ENCODE measurements around the gene CLDN10. TPM values are rescaled to one million over a fixed set of nuclear protein-coding genes. Genes with fewer than 3 reads are reported as not detected.

The CLDN10 gene
- total and polyA plus RNA-seq, 2 donors (not counting 3 experiments of a cell fraction or from before 2014, with no cell fraction given) = 0.49 to 0.69 TPM

DNA sequence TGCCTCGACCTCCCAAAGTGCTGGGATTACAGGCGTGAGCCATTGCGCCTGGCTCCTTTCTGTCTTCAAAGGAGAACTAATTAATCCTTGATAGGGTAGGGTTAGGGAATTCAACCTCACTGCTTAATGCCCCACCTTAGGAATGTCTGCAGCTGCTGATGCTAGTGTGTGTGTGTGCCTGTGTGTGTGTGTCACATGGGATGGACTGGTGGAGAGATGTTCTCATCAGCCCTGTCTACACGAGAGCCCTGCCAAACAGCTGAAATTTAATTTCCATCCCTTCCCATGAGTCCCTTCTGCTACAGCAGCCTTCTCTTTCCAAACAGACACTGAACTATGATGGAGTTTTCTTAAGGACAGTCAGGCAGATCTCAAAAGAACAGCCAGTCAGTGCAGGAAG, 46.5 kb upstream of the CLDN10 start:
- intact Hi-C loops (cut with micrococcal nuclease) = no loop called here
- Histone ChIP-seq H3K4me1 (ENCODE audit: control insufficient read depth, extremely low read depth, insufficient read depth, low read length) (peaks cover 6% of the 10 kb centered on the region), H3K36me3 (ENCODE audit: control insufficient read depth in 2 of 2, extremely low read depth in 1 of 2, insufficient read depth in 2 of 2, low read length in 2 of 2) (no peaks in the 10 kb centered on the region), H3K4me2 (ENCODE audit: insufficient read depth, low read length) (no peak overlapping the region), H4K20me1 (replicated peaks; ENCODE audit: control insufficient read depth, extremely low read depth, insufficient read depth, low read length) (no peaks in the 10 kb centered on the region), H2AFZ (ENCODE audit: low read depth, low read length) (no peak overlapping the region), H3K27ac (ENCODE audit: insufficient read depth, low read depth, low read length) (no peak overlapping the region), H3K79me2 (ENCODE audit: control insufficient read depth, insufficient read depth, low read length) (no peaks in the 10 kb centered on the region), H3K9me1 (replicated peaks; ENCODE audit: control insufficient read depth, extremely low read depth, insufficient read depth, low read length) (no peaks in the 10 kb centered on the region), H3K9me3 (replicated peaks; ENCODE audit: control insufficient read depth, insufficient read depth, low read length) (no peaks in the 10 kb centered on the region), H3K27me3 (ENCODE audit: control insufficient read depth in 2 of 2, insufficient read depth in 2 of 2, low read length in 2 of 2) (peaks cover 0 to 7% of the 10 kb centered on the region in 2 experiments), H3K4me3 (replicated peaks in 1 of 3; ENCODE audit: insufficient read depth in 1 of 3, low read depth in 1 of 3, low read length in 3 of 3) (no peak overlapping the region), H3K9ac (replicated peaks; ENCODE audit: extremely low read depth, insufficient read depth, low read length) (no peak overlapping the region)
- ChIA-PET POLR2A (no interaction called here), CTCF (interaction anchor here (1.1 to 1.8 kb wide), 2 partner anchors 10 to 31 kb away, joined by 4 read pairs; no protein-coding TSS in a partner anchor)
- no TSS peak for BruUV-seq (replicated peaks)
- dilution Hi-C loops (cut with MboI; ENCODE audit: extremely low pct_ligation_motif_present, low sequenced_read_pairs) = no loop called here
- FAIRE-seq = no peak
- no peak for DNase-seq (ENCODE audit: low read depth, low spot score)
- no peak for TF ChIP-seq MAX (IDR thresholded peaks at IDR 0.05; ENCODE audit: insufficient read depth, insufficient read length)
- TF ChIP-seq JUN (IDR thresholded peaks at IDR 0.05; ENCODE audit: borderline replicate concordance, insufficient read depth, insufficient read length, low read depth) = no peak
- TF ChIP-seq FOS (IDR thresholded peaks at IDR 0.05; ENCODE audit: borderline replicate concordance, insufficient read depth, low read length) = no peak
- no peak for TF ChIP-seq POLR2AphosphoS5 (IDR thresholded peaks at IDR 0.05; ENCODE audit: insufficient read depth, low read depth, low read length)
- TF ChIP-seq EZH2 (IDR thresholded peaks at IDR 0.05; ENCODE audit: borderline replicate concordance, low read depth, low read length, severe bottlenecking) = no peak
- TF ChIP-seq POLR2A (IDR thresholded peaks at IDR 0.05; ENCODE audit: low read depth, low read length) = no peak
- TF ChIP-seq MYC (IDR thresholded peaks at IDR 0.05; ENCODE audit: low read depth, low read length) = no peak

DNA sequence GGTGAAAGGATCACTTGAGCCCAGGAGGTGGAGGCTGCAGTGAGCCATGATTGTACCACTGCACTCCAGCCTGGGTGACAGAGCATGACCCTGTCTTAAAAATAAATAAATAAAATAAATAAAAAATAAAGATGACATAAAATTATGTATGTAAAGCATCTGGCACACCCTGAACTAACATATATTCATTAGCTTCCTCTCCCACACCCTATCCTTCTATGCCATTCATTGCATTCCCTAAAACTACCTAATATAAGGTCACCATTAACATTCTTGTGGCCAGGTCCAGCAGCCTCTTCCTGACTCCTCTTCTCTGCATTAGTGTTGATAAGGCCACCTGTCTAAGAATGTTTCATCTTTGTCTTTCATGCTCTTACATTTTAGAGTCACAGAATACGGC, 44.5 kb upstream of the CLDN10 start:
- POLR2A ChIA-PET = no interaction called here
- TF ChIP-seq GATA2 (IDR thresholded peaks at IDR 0.05; ENCODE audit: insufficient read depth, insufficient read length, low read depth, low read length) (no peak), POLR2A (IDR thresholded peaks at IDR 0.05; ENCODE audit: low read depth, low read length) (no peak)
- no peaks in the 10 kb centered on the region for H3K9me1 ChIP-seq (replicated peaks; ENCODE audit: control insufficient read depth, extremely low read depth, insufficient read depth, low read length)
- peaks cover 6% of the 10 kb centered on the region for H3K4me1 ChIP-seq (ENCODE audit: control insufficient read depth, extremely low read depth, insufficient read depth, low read length)
- no peak overlapping the region for H3K9ac ChIP-seq (replicated peaks; ENCODE audit: extremely low read depth, insufficient read depth, low read length)
- H3K4me3 ChIP-seq (replicated peaks in 1 of 3; ENCODE audit: insufficient read depth in 1 of 3, low read depth in 1 of 3, low read length in 3 of 3) = no peak overlapping the region
- H3K79me2 ChIP-seq (ENCODE audit: control insufficient read depth, insufficient read depth, low read length) = no peaks in the 10 kb centered on the region
- no peak overlapping the region for H3K27ac ChIP-seq (ENCODE audit: insufficient read depth, low read depth, low read length)
- no peaks in the 10 kb centered on the region for H3K9me3 ChIP-seq (replicated peaks; ENCODE audit: control insufficient read depth, insufficient read depth, low read length)
- no TSS peak for BruUV-seq (replicated peaks)
- dilution Hi-C loops (cut with MboI; ENCODE audit: extremely low pct_ligation_motif_present, low sequenced_read_pairs) (no loop called here), intact Hi-C loops (cut with micrococcal nuclease) (no loop called here)
- H4K20me1 ChIP-seq (replicated peaks; ENCODE audit: control insufficient read depth, extremely low read depth, insufficient read depth, low read length) = no peaks in the 10 kb centered on the region
- peaks cover 0 to 7% of the 10 kb centered on the region in 2 experiments for H3K27me3 ChIP-seq (ENCODE audit: control insufficient read depth in 2 of 2, insufficient read depth in 2 of 2, low read length in 2 of 2)
- DNase-seq (ENCODE audit: low read depth, low spot score) (no peak), FAIRE-seq (no peak)
- H3K4me2 ChIP-seq (ENCODE audit: insufficient read depth, low read length) = no peak overlapping the region
- no peak overlapping the region for H2AFZ ChIP-seq (ENCODE audit: low read depth, low read length)
- no peaks in the 10 kb centered on the region for H3K36me3 ChIP-seq (ENCODE audit: control insufficient read depth in 2 of 2, extremely low read depth in 1 of 2, insufficient read depth in 2 of 2, low read length in 2 of 2)
- CTCF ChIA-PET = no interaction called here

Data from endothelial cell of umbilical vein (primary cell).